Measurements from ENCODE around the gene GBP2. TPM values are rescaled to one million over a fixed set of nuclear protein-coding genes. Genes with fewer than 3 reads are reported as not detected.

Gene GBP2
- polyA plus RNA-seq, 4 donors = 2.2 to 3.8 (median 2.6) TPM

GRCh38 chr1:89068291-89068690, 57.6 kb downstream of the GBP2 start:
- no peak for DNase-seq (ENCODE audit: low read depth in 4 of 4, low spot score in 2 of 4)

- DNase-seq (ENCODE audit: low read depth in 4 of 4, low spot score in 2 of 4) = peak in 2 of 4 donors; percentile 24 to 31
Measured at GRCh38 chr1:89065079-89065868, 60.6 kb downstream of the GBP2 start, which contains the start of gene GBP1. Gene GBP1, minus strand, starts transcription at chr1:89065208. Its CDS starts 1,974 bp downstream, at chr1:89063234.

DNA sequence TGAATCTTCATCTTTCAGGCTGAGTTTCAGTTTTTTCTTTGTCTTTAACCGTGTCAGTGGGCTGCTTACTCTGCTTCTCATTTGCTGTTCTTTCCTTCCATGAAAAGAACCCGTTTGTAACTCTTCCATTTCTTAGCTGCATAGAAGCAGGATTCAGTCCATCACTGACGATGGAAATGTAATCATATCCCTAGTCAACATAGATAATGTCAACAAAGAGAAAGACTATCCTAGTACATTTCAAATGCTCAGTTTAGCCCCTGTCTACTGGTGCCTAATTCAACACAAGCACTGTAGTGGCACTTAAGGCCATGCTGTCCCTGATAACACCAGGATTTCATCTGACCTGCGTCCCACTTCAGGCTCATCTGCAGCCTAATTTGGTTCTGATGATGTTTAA, 61.3 kb downstream of the GBP2 start:
- peak in 2 of 4 donors; percentile 23 to 47 for DNase-seq (ENCODE audit: low read depth in 4 of 4, low spot score in 2 of 4)

DNA sequence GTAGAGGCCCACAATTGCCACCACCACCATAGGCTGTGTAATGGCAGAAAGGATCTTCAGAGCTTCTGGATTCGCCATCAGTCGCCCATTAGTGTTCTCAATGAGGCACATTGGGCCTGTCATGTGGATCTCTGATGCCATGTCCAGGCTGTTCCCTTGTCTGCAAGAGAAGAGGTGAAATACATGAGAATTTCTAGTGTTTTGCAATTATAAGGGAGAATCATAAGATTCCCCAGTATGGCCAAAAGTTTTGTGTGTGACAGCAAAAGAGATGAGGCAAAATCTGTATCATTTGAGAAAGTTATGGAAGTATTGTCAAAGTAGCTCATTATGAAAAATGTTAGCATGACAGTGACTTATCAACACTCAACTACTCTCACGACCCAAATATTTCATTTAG, 62.8 kb downstream of the GBP2 start:
- no peak for DNase-seq (ENCODE audit: low read depth in 4 of 4, low spot score in 2 of 4)

DNA sequence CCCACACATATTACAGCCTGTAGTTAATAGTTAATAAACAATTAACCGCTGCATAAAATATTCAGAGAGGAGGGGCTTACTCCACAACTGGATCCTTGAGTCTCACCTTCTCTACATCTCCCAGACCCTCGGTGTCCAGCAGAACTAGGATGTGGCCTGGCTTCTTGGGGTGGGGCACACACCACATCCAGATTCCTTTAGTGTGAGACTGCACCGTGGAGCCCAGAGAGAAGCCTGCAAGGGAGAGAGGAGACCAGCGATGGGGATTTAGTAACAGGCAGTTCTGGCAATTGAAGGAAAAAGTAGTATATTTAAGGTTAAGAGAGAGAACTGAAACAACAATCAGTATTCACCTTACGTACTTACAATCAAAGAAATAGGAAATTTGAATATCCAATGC, 65.8 kb downstream of the GBP2 start:
- no peak for DNase-seq (ENCODE audit: low read depth in 4 of 4, low spot score in 2 of 4)

Other genes starting within 250 kb of the GBP2 start
- 10 to 100 TPM; 38.3 to 56.0 (median 44.7) TPM for gene GTF2B, start 234.5 kb downstream of the GBP2 start, polyA plus RNA-seq (ENCODE audit: insufficient read length in 4 of 4)
- gene KYAT3, start 133.5 kb downstream of the GBP2 start, polyA plus RNA-seq (ENCODE audit: insufficient read length in 4 of 4) = 10 to 100 TPM; 51.4 to 58.8 (median 53.1) TPM
- gene RBMXL1, start 133.5 kb downstream of the GBP2 start, polyA plus RNA-seq (ENCODE audit: insufficient read length in 4 of 4) = 10 to 100 TPM; 15.5 to 20.9 (median 18.8) TPM
- 10 to 100 TPM; 13.1 to 37.9 (median 21.9) TPM for gene GBP3, start 103.2 kb downstream of the GBP2 start, polyA plus RNA-seq (ENCODE audit: insufficient read length in 4 of 4)
- gene GBP1, start 60.9 kb downstream of the GBP2 start, polyA plus RNA-seq (ENCODE audit: insufficient read length in 4 of 4) = 10 to 100 TPM; 12.6 to 21.2 (median 13.4) TPM
- gene GBP7, start 49.9 kb upstream of the GBP2 start, polyA plus RNA-seq (ENCODE audit: insufficient read length in 4 of 4) = under 1 TPM; 0.07 to 0.27 (median 0.17) TPM
- 10 to 100 TPM in 1 of 4 donors, 1 to 10 TPM in 3; 5.5 to 14.6 (median 8.5) TPM for gene GBP4, start 72.8 kb upstream of the GBP2 start, polyA plus RNA-seq (ENCODE audit: insufficient read length in 4 of 4)
- gene GBP5, start 146.7 kb upstream of the GBP2 start, polyA plus RNA-seq (ENCODE audit: insufficient read length in 4 of 4) = under 1 TPM; 0.16 to 0.68 (median 0.47) TPM
- under 1 TPM in 3 of 4 donors, not detected in 1; 0.03 to 0.05 (median 0.04) TPM for gene GBP6, start 237.9 kb upstream of the GBP2 start, polyA plus RNA-seq (ENCODE audit: insufficient read length in 4 of 4)